T-cell (primary cell): ENCODE measurements around the gene EFCAB12. TPM values are rescaled to one million over a fixed set of nuclear protein-coding genes. Genes with fewer than 3 reads are reported as not detected.

ENCODE experiments used
- ATAC-seq, 4 experiments: fragments of 200-7000 bp in 3 of 4; fragments of 150-1000 bp in 1 of 4; cut with Tn5 transposase; replicated peaks in 1 of 4; 1 replicate in 3 of 4; 2 replicates in 1 of 4; pipeline ENCODE4 v1.10.0; 2021; ENCODE audit warnings: moderate library complexity in 3 of 4, mild to moderate bottlenecking in 2 of 4, moderate number of reproducible peaks in 1 of 4
- CTCF ChIA-PET, 2 donors: fragments of 300-600 bp; sonication (Branson Sonifier 250); formaldehyde crosslinking; loops; one replicate each; lab custom pipeline; 2022; ENCODE audit warnings: antibody characterized with exemption in 2 of 2; lab: Charles Lee
- POLR2A ChIA-PET, 2 donors: fragments of 300-600 bp; sonication (Branson Sonifier 250); formaldehyde crosslinking; loops; one replicate each; lab custom pipeline; 2022; ENCODE audit warnings: antibody characterized with exemption in 2 of 2; lab: Charles Lee
- DNase-seq, 35 experiments: peaks; one replicate each; pipeline versions ENCODE4 v3.0.0 to v3.0.0-alpha.2; 2013 to 2023
- H3K27ac ChIP-seq: one replicate; pipeline ENCODE4 v1.5.1; 2013; ENCODE audit warnings: low read length
- H3K27me3 ChIP-seq, 2 experiments: replicated peaks in 1 of 2; 1 replicate in 1 of 2; 2 replicates in 1 of 2; pipeline versions ENCODE4 v1.6.1 to v1.7.0; 2013; ENCODE audit warnings: low read length in 1 of 2, mixed read lengths in 1 of 2; ENCODE audit not compliant: control insufficient read depth in 2 of 2, insufficient read depth in 2 of 2; ENCODE audit errors: extremely low read depth in 1 of 2
- H3K36me3 ChIP-seq, 2 donors: 1 replicate in 1 of 2; 2 replicates in 1 of 2; pipeline versions ENCODE4 v1.6.1 to v1.7.0; 2013; ENCODE audit warnings: low read length in 1 of 2; ENCODE audit not compliant: control insufficient read depth in 2 of 2, insufficient read depth in 1 of 2; ENCODE audit errors: extremely low read depth in 1 of 2
- H3K4me1 ChIP-seq, 2 experiments: 1 replicate in 1 of 2; 2 replicates in 1 of 2; pipeline versions ENCODE4 v1.6.1 to v1.7.0; 2013; ENCODE audit warnings: low read length in 2 of 2, mixed read lengths in 1 of 2; ENCODE audit not compliant: insufficient read depth in 2 of 2, control insufficient read depth in 1 of 2; ENCODE audit errors: extremely low read depth in 1 of 2
- H3K4me3 ChIP-seq, 2 donors: 1 replicate in 1 of 2; 2 replicates in 1 of 2; pipeline versions ENCODE4 v1.5.1 to v1.7.0; 2013; ENCODE audit warnings: mild to moderate bottlenecking in 2 of 2, low read length in 1 of 2, moderate library complexity in 1 of 2; ENCODE audit not compliant: control insufficient read depth in 1 of 2; ENCODE audit errors: extremely low read depth in 1 of 2
- H3K9me3 ChIP-seq: 2 replicates; pipeline ENCODE4 v1.7.0; 2013
- H3K27ac Mint-ChIP-seq, 2 donors: one replicate each; pipeline ENCODE4 v1.8.0; 2020 to 2021; ENCODE audit warnings: mild to moderate bottlenecking in 2 of 2, mixed read lengths in 2 of 2
- H3K27me3 Mint-ChIP-seq, 2 donors: one replicate each; pipeline ENCODE4 v1.8.0; 2021 to 2022; ENCODE audit warnings: mixed read lengths in 2 of 2
- H3K36me3 Mint-ChIP-seq: one replicate; pipeline ENCODE4 v1.8.0; 2021; ENCODE audit warnings: mixed read lengths
- H3K4me1 Mint-ChIP-seq, 3 donors: one replicate each; pipeline ENCODE4 v1.8.0; 2020 to 2022; ENCODE audit warnings: mixed read lengths in 3 of 3, mild to moderate bottlenecking in 1 of 3
- H3K4me3 Mint-ChIP-seq, 3 donors: one replicate each; pipeline ENCODE4 v1.8.0; 2020 to 2022; ENCODE audit warnings: mild to moderate bottlenecking in 3 of 3, mixed read lengths in 3 of 3, moderate library complexity in 3 of 3
- H3K9me3 Mint-ChIP-seq, 3 donors: one replicate each; pipeline ENCODE4 v1.8.0; 2020 to 2022; ENCODE audit warnings: mixed read lengths in 3 of 3
- WGBS: methylation state at CpG from one replicate; pipeline ENCODE4 v1.1.5; 2013; ENCODE audit warnings: missing lambda C conversion rate; ENCODE audit not compliant: insufficient coverage; 5-methylcytosine and 5-hydroxymethylcytosine counted together
- total RNA-seq, 35 experiments: library from RNA in 6 of 35; stranded (reverse) in 6 of 35; fragments of 120-200 nt in 1 of 35; gene quantifications; one replicate each; pipeline versions ENCODE4 v1.2.1 to v1.2.4 and lab custom pipeline; 2013 to 2026

EFCAB12 gene
- total RNA-seq, 5 donors from 2014 or later (not counting 1 experiment from before 2014, with no cell fraction given): 1.2 to 2.7 (median 2.2) TPM

DNA sequence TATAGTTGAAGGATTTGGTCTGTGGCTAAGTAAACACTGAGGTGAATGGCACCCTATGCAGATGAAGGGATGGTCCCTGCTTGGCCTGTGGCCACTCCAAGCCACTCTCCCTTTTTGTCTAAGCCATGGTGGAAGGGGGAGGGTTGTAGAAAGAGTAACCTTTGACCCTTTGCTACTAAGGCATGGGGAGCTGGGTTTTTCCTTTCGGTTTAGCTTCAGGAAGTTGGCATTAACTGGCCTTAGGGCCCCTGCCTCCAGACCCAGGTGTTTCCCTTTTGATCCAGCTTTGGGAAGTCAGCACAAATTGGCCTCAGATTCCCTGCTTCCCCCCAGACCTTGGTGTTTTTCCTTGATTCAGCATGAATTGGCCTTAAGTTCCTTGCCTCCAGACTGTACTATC is 49.5 kb downstream of the EFCAB12 start:
- Histone ChIP-seq H3K9me3 (no peaks in the 10 kb centered on the region), H3K4me1 (no peaks in the 10 kb centered on the region), H3K36me3 (no peaks in the 10 kb centered on the region), H3K27me3 (no peaks in the 10 kb centered on the region), H3K4me3 (no peak overlapping the region), H3K27ac (no peak overlapping the region)
- Mint-ChIP-seq H3K36me3 (peaks cover 13% of the 10 kb centered on the region), H3K4me1 (no peaks in the 10 kb centered on the region), H3K27ac (no peak overlapping the region), H3K4me3 (no peak overlapping the region), H3K9me3 (no peaks in the 10 kb centered on the region), H3K27me3 (no peaks in the 10 kb centered on the region)
- no peak for DNase-seq
- ATAC-seq: no peak
- WGBS: no CpG with 5 or more reads among the region's 1 CpG
- POLR2A ChIA-PET: no interaction called here
- CTCF ChIA-PET: no interaction called here

GRCh38 chr3:129377615-129378014 is 50.8 kb downstream of the EFCAB12 start:
- peaks cover 13% of the 10 kb centered on the region for H3K36me3 Mint-ChIP-seq
- H3K27me3 ChIP-seq: no peaks in the 10 kb centered on the region
- WGBS: no CpG with 5 or more reads among the region's 2 CpGs
- H3K27ac Mint-ChIP-seq: no peak overlapping the region
- H3K27me3 Mint-ChIP-seq: no peaks in the 10 kb centered on the region
- no peaks in the 10 kb centered on the region for H3K9me3 Mint-ChIP-seq
- no peak overlapping the region for H3K4me3 Mint-ChIP-seq
- no peaks in the 10 kb centered on the region for H3K4me1 ChIP-seq
- no peak overlapping the region for H3K27ac ChIP-seq
- no peaks in the 10 kb centered on the region for H3K36me3 ChIP-seq
- POLR2A ChIA-PET: no interaction called here
- no peaks in the 10 kb centered on the region for H3K9me3 ChIP-seq
- ATAC-seq: no peak
- CTCF ChIA-PET: no interaction called here
- no peak overlapping the region for H3K4me3 ChIP-seq
- H3K4me1 Mint-ChIP-seq: no peaks in the 10 kb centered on the region
- DNase-seq: no peak

DNA sequence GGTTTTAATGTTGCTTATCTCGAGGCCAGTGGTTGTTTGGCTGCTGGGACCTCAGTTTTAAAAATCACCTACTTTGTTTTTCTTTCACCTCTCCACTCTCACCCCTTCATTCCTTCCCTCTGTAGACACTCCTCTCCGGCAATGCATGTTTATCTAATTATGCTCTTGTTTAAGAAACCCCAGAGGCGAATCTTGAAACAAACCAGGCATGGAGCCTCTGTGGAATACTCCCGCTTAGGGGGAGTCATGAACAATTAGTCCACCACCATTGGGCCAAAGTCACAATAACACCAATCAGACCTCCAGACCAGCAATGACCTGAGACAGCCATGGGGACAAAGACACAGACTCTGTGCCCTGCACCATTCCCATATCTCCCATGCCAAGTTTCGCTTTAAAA is 53.3 kb downstream of the EFCAB12 start:
- H3K27me3 ChIP-seq: no peaks in the 10 kb centered on the region
- no peak overlapping the region for H3K4me3 ChIP-seq
- Mint-ChIP-seq H3K27me3 (no peaks in the 10 kb centered on the region), H3K9me3 (no peaks in the 10 kb centered on the region), H3K4me1 (no peaks in the 10 kb centered on the region), H3K4me3 (no peak overlapping the region), H3K27ac (no peak overlapping the region), H3K36me3 (peaks cover 11% of the 10 kb centered on the region)
- ATAC-seq: no peak
- H3K4me1 ChIP-seq: no peaks in the 10 kb centered on the region
- no peaks in the 10 kb centered on the region for H3K36me3 ChIP-seq
- no peak overlapping the region for H3K27ac ChIP-seq
- DNase-seq: no peak
- CTCF ChIA-PET: interaction anchor here (0.5 to 1.1 kb wide), 3 partner anchors 8 to 416 kb away, joined by 3 to 9 read pairs (median 4); no protein-coding TSS in a partner anchor
- H3K9me3 ChIP-seq: no peaks in the 10 kb centered on the region
- 50% methylated on average over 1 of the region's 5 CpGs for WGBS
- POLR2A ChIA-PET: no interaction called here

- Histone ChIP-seq H3K36me3 (no peaks in the 10 kb centered on the region), H3K9me3 (no peaks in the 10 kb centered on the region), H3K4me3 (no peak overlapping the region), H3K4me1 (no peaks in the 10 kb centered on the region), H3K27ac (no peak overlapping the region), H3K27me3 (no peaks in the 10 kb centered on the region)
- 93% methylated on average over 10 of the region's 20 CpGs for WGBS
- DNase-seq: no peak
- ChIA-PET CTCF (interaction anchor here in 1 of 2 donors (0.7 kb wide), 1 partner anchor 78 kb away, joined by 3 read pairs; no protein-coding TSS in a partner anchor), POLR2A (no interaction called here)
- peaks cover 7% of the 10 kb centered on the region for H3K36me3 Mint-ChIP-seq
- H3K27me3 Mint-ChIP-seq: no peaks in the 10 kb centered on the region
- no peak for ATAC-seq
- H3K27ac Mint-ChIP-seq: no peak overlapping the region
- no peaks in the 10 kb centered on the region for H3K4me1 Mint-ChIP-seq
- no peaks in the 10 kb centered on the region for H3K9me3 Mint-ChIP-seq
- H3K4me3 Mint-ChIP-seq: no peak overlapping the region
These were observed 57.2 kb downstream of the EFCAB12 start for GRCh38 chr3:129371041-129371826.

DNA sequence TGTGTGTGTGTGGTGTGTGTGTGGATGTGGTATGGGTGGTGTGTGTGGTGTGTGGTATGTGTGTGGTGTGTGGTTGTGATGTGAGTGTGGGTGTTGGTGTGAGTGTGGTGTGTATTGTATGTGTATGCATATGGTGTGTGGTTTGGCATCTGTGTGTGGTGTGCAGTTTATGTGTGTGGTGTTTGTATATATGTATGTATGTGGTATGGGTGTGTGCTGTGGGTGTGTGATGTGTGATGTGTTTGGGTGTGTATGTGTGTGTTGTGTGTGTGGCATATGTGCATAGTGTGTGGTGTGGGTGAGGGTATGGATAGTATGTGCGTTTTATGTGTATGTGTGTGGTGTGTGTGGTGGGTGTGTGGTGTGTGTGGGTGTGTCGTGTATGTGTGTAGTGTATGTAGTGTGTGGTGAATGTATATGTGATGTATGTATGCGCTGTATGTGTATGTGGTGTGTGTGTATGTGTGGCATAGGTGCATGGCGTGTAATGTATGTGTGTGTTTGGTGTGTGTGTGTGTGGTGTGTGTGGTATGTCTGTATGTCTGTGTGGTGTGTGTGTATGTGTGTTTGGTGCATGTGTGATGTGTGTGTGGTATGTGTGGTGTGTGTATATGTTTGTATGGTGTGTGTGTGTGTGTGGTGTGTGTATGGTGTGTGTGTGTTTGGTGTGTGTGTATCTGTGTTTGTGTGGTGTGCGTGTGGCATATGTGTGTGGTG is 58.0 kb downstream of the EFCAB12 start:
- Histone ChIP-seq H3K36me3 (no peaks in the 10 kb centered on the region), H3K27me3 (no peaks in the 10 kb centered on the region), H3K4me1 (no peaks in the 10 kb centered on the region), H3K4me3 (no peak overlapping the region), H3K9me3 (no peaks in the 10 kb centered on the region), H3K27ac (no peak overlapping the region)
- H3K4me1 Mint-ChIP-seq: no peaks in the 10 kb centered on the region
- H3K4me3 Mint-ChIP-seq: no peak overlapping the region
- POLR2A ChIA-PET: no interaction called here
- CTCF ChIA-PET: no interaction called here
- no peaks in the 10 kb centered on the region for H3K27me3 Mint-ChIP-seq
- WGBS: 100% methylated on average over 5 of the region's 5 CpGs
- DNase-seq: no peak
- peaks cover 5% of the 10 kb centered on the region for H3K36me3 Mint-ChIP-seq
- no peak for ATAC-seq
- H3K27ac Mint-ChIP-seq: no peak overlapping the region
- no peaks in the 10 kb centered on the region for H3K9me3 Mint-ChIP-seq

DNA sequence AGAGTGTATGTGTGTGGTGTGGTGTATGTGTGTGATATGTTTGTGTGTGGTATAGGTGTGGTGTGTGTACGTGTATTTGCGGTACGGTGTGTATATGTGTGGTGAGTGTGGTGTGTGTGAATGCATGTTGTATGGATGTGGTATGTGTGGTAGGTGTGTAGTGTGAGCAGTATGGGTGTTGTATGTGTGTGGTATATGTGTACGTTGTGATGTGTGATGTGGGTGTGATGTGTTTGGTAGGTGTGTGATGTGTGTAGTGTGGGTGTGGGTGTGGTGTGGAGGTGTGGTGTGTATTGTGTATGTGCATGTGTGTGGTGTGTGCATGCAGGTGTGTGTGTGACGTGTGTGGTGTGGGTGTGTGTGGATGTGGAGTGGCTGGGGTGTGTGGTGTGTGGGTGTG is 58.7 kb downstream of the EFCAB12 start:
- H3K4me3 Mint-ChIP-seq: no peak overlapping the region
- no peaks in the 10 kb centered on the region for H3K27me3 Mint-ChIP-seq
- no peaks in the 10 kb centered on the region for H3K27me3 ChIP-seq
- H3K4me1 ChIP-seq: no peaks in the 10 kb centered on the region
- no peaks in the 10 kb centered on the region for H3K36me3 Mint-ChIP-seq
- H3K27ac Mint-ChIP-seq: no peak overlapping the region
- ChIA-PET CTCF (no interaction called here), POLR2A (no interaction called here)
- no peak overlapping the region for H3K4me3 ChIP-seq
- H3K27ac ChIP-seq: no peak overlapping the region
- ATAC-seq (no peak), DNase-seq (no peak)
- H3K36me3 ChIP-seq: no peaks in the 10 kb centered on the region
- H3K9me3 Mint-ChIP-seq: no peaks in the 10 kb centered on the region
- H3K4me1 Mint-ChIP-seq: no peaks in the 10 kb centered on the region
- H3K9me3 ChIP-seq: no peaks in the 10 kb centered on the region
- 87% methylated on average over 5 of the region's 5 CpGs for WGBS
